GM23338 (cell line): ENCODE results near the gene IER5L. TPM values are rescaled to one million over a fixed set of nuclear protein-coding genes. Genes with fewer than 3 reads are reported as not detected.

Experiments
- ATAC-seq: fragments of 200-7000 bp; cut with Tn5 transposase; 3 replicates; pipeline ENCODE4 v1.9.1; 2020
- DNase-seq: peaks from one replicate; pipeline ENCODE4 v3.0.0-alpha.2; 2015; ENCODE audit warnings: low spot score
- H2AFZ ChIP-seq: fragments of 200-600 bp; sonication (generic); 2 replicates; pipeline ENCODE4 v1.8.0; 2016; ENCODE audit warnings: antibody characterized with exemption, mild to moderate bottlenecking, moderate library complexity
- H3F3A ChIP-seq: fragments of 200-600 bp; sonication (generic); replicated peaks from 2 replicates; pipeline ENCODE4 v1.8.0; 2017; ENCODE audit warnings: antibody characterized with exemption, mixed run types, low read depth
- H3K27ac ChIP-seq: fragments of 200-600 bp; sonication (generic); 2 replicates; pipeline ENCODE4 v1.6.1; 2016; ENCODE audit warnings: low read depth
- H3K27me3 ChIP-seq: fragments of 200-600 bp; sonication (generic); 2 replicates; pipeline ENCODE4 v1.8.0; 2016; ENCODE audit warnings: mild to moderate bottlenecking, mixed run types, moderate library complexity; ENCODE audit not compliant: insufficient read depth
- H3K36me3 ChIP-seq: fragments of 200-600 bp; sonication (generic); 2 replicates; pipeline ENCODE4 v1.8.0; 2016; ENCODE audit warnings: mild to moderate bottlenecking; ENCODE audit not compliant: insufficient read depth
- H3K4me1 ChIP-seq: fragments of 200-600 bp; sonication (generic); 2 replicates; pipeline ENCODE4 v1.8.0; 2016; ENCODE audit warnings: mild to moderate bottlenecking, moderate library complexity; ENCODE audit not compliant: insufficient read depth
- H3K4me2 ChIP-seq: fragments of 200-600 bp; sonication (generic); 2 replicates; pipeline ENCODE4 v1.7.1; 2017; ENCODE audit warnings: mixed run types
- H3K4me3 ChIP-seq: fragments of 200-600 bp; sonication (generic); 2 replicates; pipeline ENCODE4 v1.6.1; 2016; ENCODE audit warnings: mixed run types
- H3K79me2 ChIP-seq: fragments of 200-600 bp; sonication (generic); replicated peaks from 2 replicates; pipeline ENCODE4 v1.8.0; 2017; ENCODE audit warnings: mild to moderate bottlenecking; ENCODE audit not compliant: insufficient read depth
- H3K9me2 ChIP-seq: fragments of 200-600 bp; sonication (generic); 2 replicates; pipeline ENCODE4 v1.8.0; 2017; ENCODE audit not compliant: insufficient read depth
- H4K20me1 ChIP-seq: fragments of 200-600 bp; sonication (generic); replicated peaks from 2 replicates; pipeline ENCODE4 v1.8.0; 2017; ENCODE audit warnings: mild to moderate bottlenecking; ENCODE audit not compliant: insufficient read depth
- H3K27ac Mint-ChIP-seq: 2 replicates; pipeline ENCODE4 v1.8.0; 2020; ENCODE audit warnings: inconsistent platforms, mild to moderate bottlenecking, moderate library complexity, mixed read lengths
- H3K27me3 Mint-ChIP-seq: 3 replicates; pipeline ENCODE4 v1.8.0; 2022; ENCODE audit warnings: low read depth, mild to moderate bottlenecking, moderate library complexity, mixed read lengths, inconsistent platforms; ENCODE audit not compliant: insufficient read depth, poor library complexity
- H3K36me3 Mint-ChIP-seq: 3 replicates; pipeline ENCODE4 v1.8.0; 2021; ENCODE audit warnings: low read depth, mild to moderate bottlenecking, inconsistent platforms, moderate library complexity, mixed read lengths
- H3K4me1 Mint-ChIP-seq: 3 replicates; pipeline ENCODE4 v1.8.0; 2020; ENCODE audit warnings: mild to moderate bottlenecking, inconsistent platforms, mixed read lengths
- H3K4me3 Mint-ChIP-seq: 3 replicates; pipeline ENCODE4 v1.8.0; 2021; ENCODE audit warnings: moderate library complexity, mild to moderate bottlenecking, inconsistent platforms, mixed read lengths
- H3K9me3 Mint-ChIP-seq: 3 replicates; pipeline ENCODE4 v1.8.0; 2020; ENCODE audit warnings: moderate library complexity, mild to moderate bottlenecking, inconsistent platforms, mixed read lengths
- CREB1 ChIP-seq: fragments of 250-450 bp; sonication (Bioruptor Pico); IDR thresholded peaks from 2 replicates; pipeline ENCODE4 v1.5.0; 2020; ENCODE audit warnings: low read depth, mild to moderate bottlenecking, moderate library complexity
- EZH2 ChIP-seq: fragments of 200-600 bp; sonication (generic); IDR thresholded peaks from one replicate; pipeline ENCODE4 v1.8.0; 2017; ENCODE audit warnings: antibody characterized with exemption, mild to moderate bottlenecking, low read depth; ENCODE audit not compliant: unreplicated experiment
- JUNB ChIP-seq: IDR thresholded peaks from one replicate; pipeline ENCODE4 v1.6.1; 2016; ENCODE audit warnings: antibody characterized with exemption; ENCODE audit not compliant: unreplicated experiment
- NANOG ChIP-seq: IDR thresholded peaks from 2 replicates; pipeline ENCODE4 v1.6.1; 2016; ENCODE audit warnings: antibody characterized with exemption, borderline replicate concordance
- POLR2AphosphoS5 ChIP-seq: IDR thresholded peaks from 2 replicates; pipeline ENCODE4 v1.6.1; 2016; ENCODE audit warnings: antibody characterized with exemption, low read depth
- STAT1 ChIP-seq: IDR thresholded peaks from one replicate; pipeline ENCODE4 v1.6.1; 2016; ENCODE audit warnings: antibody characterized with exemption; ENCODE audit not compliant: unreplicated experiment
- ZNF114 ChIP-seq: fragments of 250-450 bp; sonication (Bioruptor Pico); IDR thresholded peaks from 2 replicates; pipeline ENCODE4 v1.5.0; 2020; ENCODE audit warnings: mild to moderate bottlenecking, moderate library complexity
- ZNF331 ChIP-seq: fragments of 250-450 bp; sonication (Bioruptor Pico); IDR thresholded peaks from 2 replicates; pipeline ENCODE4 v1.5.0; 2020; ENCODE audit warnings: low read depth, mild to moderate bottlenecking, moderate library complexity
- polyA plus RNA-seq: library from polyadenylated mRNA; unstranded; fragments of >200 nt; fragmentation: Nextera tagmentation; extraction: Ambion mirVana; gene quantifications from 2 replicates; pipeline ENCODE4 v1.2.1, GENCODE V29; 2016
- total RNA-seq: library from RNA; depleted of rRNA; stranded (reverse); fragments of >200 nt; shearing (Covaris generic); gene quantifications from 2 replicates; pipeline ENCODE4 v1.2.3, GENCODE V29; 2014
- TF ChIP-seq, protein P1 (sequence below): fragments of 250-450 bp; sonication (Bioruptor Pico); IDR thresholded peaks from 2 replicates; pipeline ENCODE4 v1.5.0; 2020; ENCODE audit warnings: mild to moderate bottlenecking, moderate library complexity
- TF ChIP-seq, protein P2 (sequence below), 2 experiments: fragments of 200-600 bp in 1 of 2; sonication (generic) in 1 of 2; conservative IDR thresholded peaks; 2 replicates each; pipeline versions ENCODE4 v1.5.1 to v1.6.1; 2016 to 2017; ENCODE audit warnings: antibody characterized with exemption in 2 of 2, low read depth in 2 of 2, mild to moderate bottlenecking in 2 of 2, moderate library complexity in 1 of 2

IER5L gene
- total and polyA plus RNA-seq, 2 experiments from 2014 or later = 0.19 to 0.90 TPM

DNA sequence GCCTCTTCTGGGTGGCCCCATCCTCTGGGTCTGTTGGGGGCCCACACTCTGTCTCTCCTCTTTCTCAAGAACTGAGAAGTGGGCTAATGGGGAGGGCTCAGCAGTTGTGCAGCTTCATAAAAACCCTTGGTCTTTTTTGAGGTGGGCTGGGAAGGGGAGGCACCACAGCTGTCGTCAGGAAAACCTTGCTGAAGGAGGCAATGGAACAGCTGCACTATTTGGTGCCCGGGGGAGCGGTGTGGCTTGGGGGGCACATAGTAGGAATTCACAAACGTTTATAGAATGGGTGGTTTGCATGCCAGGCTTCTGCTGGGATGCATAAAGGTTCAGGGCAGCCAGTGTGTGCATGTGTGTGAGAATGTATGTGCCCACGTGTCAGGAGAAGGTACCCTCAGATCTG lies 3.2 kb upstream of the IER5L start:
- no peak overlapping the region for H3K4me3 Mint-ChIP-seq
- H3K36me3 Mint-ChIP-seq = no peaks in the 10 kb centered on the region
- Histone ChIP-seq H3K4me2 (no peak overlapping the region), H4K20me1 (peaks cover 34% of the 10 kb centered on the region), H2AFZ (no peak overlapping the region), H3K4me3 (no peak overlapping the region), H3K79me2 (no peaks in the 10 kb centered on the region), H3K36me3 (no peaks in the 10 kb centered on the region), H3K27ac (no peak overlapping the region), H3K27me3 (peaks cover 69% of the 10 kb centered on the region), H3F3A (peaks cover 15% of the 10 kb centered on the region; the same call in 1 of the 2 replicates), H3K9me2 (no peaks in the 10 kb centered on the region), H3K4me1 (peaks cover 6% of the 10 kb centered on the region; the same call in 1 of the 2 replicates)
- DNase-seq (no peak), ATAC-seq (no peak)
- H3K27ac Mint-ChIP-seq = no peak overlapping the region
- H3K27me3 Mint-ChIP-seq = peaks cover 77% of the 10 kb centered on the region
- H3K4me1 Mint-ChIP-seq = peaks cover 17% of the 10 kb centered on the region
- TF ChIP-seq POLR2AphosphoS5 = no peak
- TF ChIP-seq ZNF331 = no peak
- no peak for TF ChIP-seq STAT1
- TF ChIP-seq CREB1 = no peak
- TF ChIP-seq, protein P1, sequence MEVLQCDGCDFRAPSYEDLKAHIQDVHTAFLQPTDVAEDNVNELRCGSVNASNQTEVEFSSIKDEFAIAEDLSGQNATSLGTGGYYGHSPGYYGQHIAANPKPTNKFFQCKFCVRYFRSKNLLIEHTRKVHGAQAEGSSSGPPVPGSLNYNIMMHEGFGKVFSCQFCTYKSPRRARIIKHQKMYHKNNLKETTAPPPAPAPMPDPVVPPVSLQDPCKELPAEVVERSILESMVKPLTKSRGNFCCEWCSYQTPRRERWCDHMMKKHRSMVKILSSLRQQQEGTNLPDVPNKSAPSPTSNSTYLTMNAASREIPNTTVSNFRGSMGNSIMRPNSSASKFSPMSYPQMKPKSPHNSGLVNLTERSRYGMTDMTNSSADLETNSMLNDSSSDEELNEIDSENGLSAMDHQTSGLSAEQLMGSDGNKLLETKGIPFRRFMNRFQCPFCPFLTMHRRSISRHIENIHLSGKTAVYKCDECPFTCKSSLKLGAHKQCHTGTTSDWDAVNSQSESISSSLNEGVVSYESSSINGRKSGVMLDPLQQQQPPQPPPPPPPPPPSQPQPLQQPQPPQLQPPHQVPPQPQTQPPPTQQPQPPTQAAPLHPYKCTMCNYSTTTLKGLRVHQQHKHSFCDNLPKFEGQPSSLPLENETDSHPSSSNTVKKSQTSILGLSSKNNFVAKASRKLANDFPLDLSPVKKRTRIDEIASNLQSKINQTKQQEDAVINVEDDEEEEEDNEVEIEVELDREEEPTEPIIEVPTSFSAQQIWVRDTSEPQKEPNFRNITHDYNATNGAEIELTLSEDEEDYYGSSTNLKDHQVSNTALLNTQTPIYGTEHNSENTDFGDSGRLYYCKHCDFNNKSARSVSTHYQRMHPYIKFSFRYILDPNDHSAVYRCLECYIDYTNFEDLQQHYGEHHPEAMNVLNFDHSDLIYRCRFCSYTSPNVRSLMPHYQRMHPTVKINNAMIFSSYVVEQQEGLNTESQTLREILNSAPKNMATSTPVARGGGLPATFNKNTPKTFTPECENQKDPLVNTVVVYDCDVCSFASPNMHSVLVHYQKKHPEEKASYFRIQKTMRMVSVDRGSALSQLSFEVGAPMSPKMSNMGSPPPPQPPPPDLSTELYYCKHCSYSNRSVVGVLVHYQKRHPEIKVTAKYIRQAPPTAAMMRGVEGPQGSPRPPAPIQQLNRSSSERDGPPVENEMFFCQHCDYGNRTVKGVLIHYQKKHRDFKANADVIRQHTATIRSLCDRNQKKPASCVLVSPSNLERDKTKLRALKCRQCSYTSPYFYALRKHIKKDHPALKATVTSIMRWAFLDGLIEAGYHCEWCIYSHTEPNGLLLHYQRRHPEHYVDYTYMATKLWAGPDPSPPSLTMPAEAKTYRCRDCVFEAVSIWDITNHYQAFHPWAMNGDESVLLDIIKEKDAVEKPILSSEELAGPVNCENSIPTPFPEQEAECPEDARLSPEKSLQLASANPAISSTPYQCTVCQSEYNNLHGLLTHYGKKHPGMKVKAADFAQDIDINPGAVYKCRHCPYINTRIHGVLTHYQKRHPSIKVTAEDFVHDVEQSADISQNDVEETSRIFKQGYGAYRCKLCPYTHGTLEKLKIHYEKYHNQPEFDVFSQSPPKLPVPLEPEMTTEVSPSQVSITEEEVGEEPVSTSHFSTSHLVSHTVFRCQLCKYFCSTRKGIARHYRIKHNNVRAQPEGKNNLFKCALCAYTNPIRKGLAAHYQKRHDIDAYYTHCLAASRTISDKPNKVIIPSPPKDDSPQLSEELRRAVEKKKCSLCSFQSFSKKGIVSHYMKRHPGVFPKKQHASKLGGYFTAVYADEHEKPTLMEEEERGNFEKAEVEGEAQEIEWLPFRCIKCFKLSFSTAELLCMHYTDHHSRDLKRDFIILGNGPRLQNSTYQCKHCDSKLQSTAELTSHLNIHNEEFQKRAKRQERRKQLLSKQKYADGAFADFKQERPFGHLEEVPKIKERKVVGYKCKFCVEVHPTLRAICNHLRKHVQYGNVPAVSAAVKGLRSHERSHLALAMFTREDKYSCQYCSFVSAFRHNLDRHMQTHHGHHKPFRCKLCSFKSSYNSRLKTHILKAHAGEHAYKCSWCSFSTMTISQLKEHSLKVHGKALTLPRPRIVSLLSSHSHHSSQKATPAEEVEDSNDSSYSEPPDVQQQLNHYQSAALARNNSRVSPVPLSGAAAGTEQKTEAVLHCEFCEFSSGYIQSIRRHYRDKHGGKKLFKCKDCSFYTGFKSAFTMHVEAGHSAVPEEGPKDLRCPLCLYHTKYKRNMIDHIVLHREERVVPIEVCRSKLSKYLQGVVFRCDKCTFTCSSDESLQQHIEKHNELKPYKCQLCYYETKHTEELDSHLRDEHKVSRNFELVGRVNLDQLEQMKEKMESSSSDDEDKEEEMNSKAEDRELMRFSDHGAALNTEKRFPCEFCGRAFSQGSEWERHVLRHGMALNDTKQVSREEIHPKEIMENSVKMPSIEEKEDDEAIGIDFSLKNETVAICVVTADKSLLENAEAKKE = no peak
- TF ChIP-seq JUNB = no peak
- TF ChIP-seq, protein P2, sequence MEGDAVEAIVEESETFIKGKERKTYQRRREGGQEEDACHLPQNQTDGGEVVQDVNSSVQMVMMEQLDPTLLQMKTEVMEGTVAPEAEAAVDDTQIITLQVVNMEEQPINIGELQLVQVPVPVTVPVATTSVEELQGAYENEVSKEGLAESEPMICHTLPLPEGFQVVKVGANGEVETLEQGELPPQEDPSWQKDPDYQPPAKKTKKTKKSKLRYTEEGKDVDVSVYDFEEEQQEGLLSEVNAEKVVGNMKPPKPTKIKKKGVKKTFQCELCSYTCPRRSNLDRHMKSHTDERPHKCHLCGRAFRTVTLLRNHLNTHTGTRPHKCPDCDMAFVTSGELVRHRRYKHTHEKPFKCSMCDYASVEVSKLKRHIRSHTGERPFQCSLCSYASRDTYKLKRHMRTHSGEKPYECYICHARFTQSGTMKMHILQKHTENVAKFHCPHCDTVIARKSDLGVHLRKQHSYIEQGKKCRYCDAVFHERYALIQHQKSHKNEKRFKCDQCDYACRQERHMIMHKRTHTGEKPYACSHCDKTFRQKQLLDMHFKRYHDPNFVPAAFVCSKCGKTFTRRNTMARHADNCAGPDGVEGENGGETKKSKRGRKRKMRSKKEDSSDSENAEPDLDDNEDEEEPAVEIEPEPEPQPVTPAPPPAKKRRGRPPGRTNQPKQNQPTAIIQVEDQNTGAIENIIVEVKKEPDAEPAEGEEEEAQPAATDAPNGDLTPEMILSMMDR (conservative IDR thresholded peaks at IDR 0.05; ENCODE audit: low read depth in 2 of 2) = no peak
- TF ChIP-seq ZNF114 (CRISPR knock-in tag) = no peak
- TF ChIP-seq EZH2 = no peak
- TF ChIP-seq NANOG = no peak
- no peaks in the 10 kb centered on the region; the same call in 2 of the 3 replicates for H3K9me3 Mint-ChIP-seq
